Neural cell (in vitro differentiated cells): ENCODE measurements around the gene MYO6. TPM values are rescaled to one million over a fixed set of nuclear protein-coding genes. Genes with fewer than 3 reads are reported as not detected.

Experiments used
- H2AFZ ChIP-seq: fragments of 200-600, 300-800 bp; sonication (generic), shearing (Covaris generic); 2 replicates; pipeline ENCODE4 v1.6.0; 2014; ENCODE audit warnings: low read depth, mild to moderate bottlenecking, antibody characterized with exemption, low read length, moderate library complexity
- H3F3A ChIP-seq: fragments of 200-600 bp; shearing (Covaris generic); 2 replicates; pipeline ENCODE4 v1.6.1; 2016; ENCODE audit warnings: mild to moderate bottlenecking, moderate library complexity, mixed read lengths, antibody characterized with exemption, low read length; ENCODE audit not compliant: insufficient read depth, poor library complexity, severe bottlenecking
- H3K27ac ChIP-seq: fragments of 200-600, 300-800 bp; sonication (generic), shearing (Covaris generic); 2 replicates; pipeline ENCODE4 v1.5.1; 2014; ENCODE audit warnings: mild to moderate bottlenecking, low read length, moderate library complexity
- H3K27me3 ChIP-seq: fragments of 300-800, 200-600 bp; sonication (generic), shearing (Covaris generic); 2 replicates; pipeline ENCODE4 v1.6.0; 2014; ENCODE audit warnings: mild to moderate bottlenecking, low read depth, low read length, moderate library complexity; ENCODE audit not compliant: insufficient read depth
- H3K36me3 ChIP-seq: fragments of 300-800, 200-600 bp; sonication (generic), shearing (Covaris generic); 2 replicates; pipeline ENCODE4 v1.5.1; 2014; ENCODE audit warnings: mild to moderate bottlenecking, antibody characterized with exemption, low read length, moderate library complexity; ENCODE audit not compliant: insufficient read depth
- H3K4me2 ChIP-seq: fragments of 300-800, 200-600 bp; sonication (generic), shearing (Covaris generic); 2 replicates; pipeline ENCODE4 v1.6.0; 2014; ENCODE audit warnings: mild to moderate bottlenecking, low read length
- H3K4me3 ChIP-seq: fragments of 300-800, 200-600 bp; sonication (generic), shearing (Covaris generic); 2 replicates; pipeline ENCODE4 v1.5.1; 2014; ENCODE audit warnings: mild to moderate bottlenecking, low read length, moderate library complexity
- H3K79me2 ChIP-seq: fragments of 200-600 bp; shearing (Covaris generic); replicated peaks from 2 replicates; pipeline ENCODE4 v1.6.0; 2014; ENCODE audit warnings: mild to moderate bottlenecking, low read length, moderate library complexity; ENCODE audit not compliant: insufficient read depth
- H3K9ac ChIP-seq: fragments of 300-800, 200-600 bp; sonication (generic), shearing (Covaris generic); 2 replicates; pipeline ENCODE4 v1.6.1; 2016; ENCODE audit warnings: mild to moderate bottlenecking, low read length, mixed read lengths
- H3K9me2 ChIP-seq: fragments of 200-600 bp; shearing (Covaris generic); 2 replicates; pipeline ENCODE4 v1.6.1; 2016; ENCODE audit warnings: mild to moderate bottlenecking, low read length, mixed read lengths; ENCODE audit not compliant: insufficient read depth
- H3K9me3 ChIP-seq: fragments of 200-600, 300-800 bp; sonication (generic), shearing (Covaris generic); 2 replicates; pipeline ENCODE4 v1.6.1; 2016; ENCODE audit warnings: mild to moderate bottlenecking, mixed run types, low read length, moderate library complexity, mixed read lengths
- H4K20me1 ChIP-seq: fragments of 200-600 bp; shearing (Covaris generic); 2 replicates; pipeline ENCODE4 v1.6.1; 2016; ENCODE audit warnings: mild to moderate bottlenecking, mixed run types; ENCODE audit not compliant: insufficient read depth
- CTCF ChIP-seq: fragments of 450-650 bp; IDR thresholded peaks from 2 replicates; pipeline ENCODE4 v1.5.1; 2014; ENCODE audit warnings: antibody characterized with exemption, mild to moderate bottlenecking, moderate library complexity; ENCODE audit not compliant: poor library complexity, severe bottlenecking
- EP300 ChIP-seq: fragments of 450-650 bp; conservative IDR thresholded peaks from 2 replicates; pipeline ENCODE4 v1.6.1; 2014; ENCODE audit warnings: antibody characterized with exemption, mild to moderate bottlenecking, moderate library complexity; ENCODE audit not compliant: poor library complexity, severe bottlenecking
- EZH2 ChIP-seq: fragments of 200-600, 300-800 bp; shearing (Covaris generic), sonication (generic); IDR thresholded peaks from 2 replicates; pipeline ENCODE4 v1.6.1; 2014; ENCODE audit warnings: antibody characterized with exemption, low read length, borderline replicate concordance, mild to moderate bottlenecking; ENCODE audit not compliant: insufficient read depth, poor library complexity, severe bottlenecking
- MXI1 ChIP-seq: fragments of 450-650 bp; conservative IDR thresholded peaks from 2 replicates; pipeline ENCODE4 v1.6.1; 2014; ENCODE audit warnings: antibody characterized with exemption, mild to moderate bottlenecking; ENCODE audit not compliant: poor library complexity, severe bottlenecking
- POLR2AphosphoS5 ChIP-seq: IDR thresholded peaks from 2 replicates; pipeline ENCODE4 v1.6.1; 2012
- RAD21 ChIP-seq: fragments of 450-650 bp; conservative IDR thresholded peaks from 2 replicates; pipeline ENCODE4 v1.6.1; 2014; ENCODE audit warnings: antibody characterized with exemption, mild to moderate bottlenecking, moderate library complexity
- SMC3 ChIP-seq: fragments of 450-650 bp; conservative IDR thresholded peaks from 2 replicates; pipeline ENCODE4 v1.6.1; 2014; ENCODE audit warnings: antibody characterized with exemption, mild to moderate bottlenecking, moderate library complexity; ENCODE audit not compliant: poor library complexity
- TAF1 ChIP-seq: IDR thresholded peaks from 2 replicates; pipeline ENCODE4 v1.6.1; 2012; ENCODE audit warnings: low read depth
- polyA plus RNA-seq: library from polyadenylated mRNA; depleted of rRNA; stranded (reverse); fragments of >200 nt; gene quantifications from 2 replicates; pipeline ENCODE4 v1.2.3, GENCODE V29; 2014
- TF ChIP-seq, protein P1 (sequence below): IDR thresholded peaks from 2 replicates; pipeline ENCODE4 v1.6.1; 2012; ENCODE audit warnings: borderline replicate concordance

The MYO6 gene
- polyA plus RNA-seq, 1 donor from 2014 or later: 49.1 TPM

DNA sequence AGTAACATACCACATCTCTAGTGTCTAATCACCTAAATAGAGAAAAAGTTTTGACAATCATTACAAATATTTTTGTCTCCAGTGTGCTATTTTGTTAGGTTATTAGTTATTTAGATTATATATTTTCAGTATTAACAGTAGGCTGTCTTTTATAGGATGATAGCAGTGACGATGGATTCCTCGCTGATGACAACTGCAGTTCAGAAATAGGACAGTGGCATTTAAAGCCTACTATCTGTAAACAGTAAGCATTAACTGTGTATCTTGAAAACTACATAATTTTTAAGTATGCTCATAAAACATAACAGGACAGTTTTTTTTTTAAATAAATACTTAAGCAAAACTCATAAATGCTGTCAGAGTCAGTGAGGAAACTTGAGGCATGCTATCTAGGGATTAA is 37.9 kb upstream of the MYO6 start:
- H3K4me3 ChIP-seq: no peak overlapping the region
- no peak overlapping the region for H3K27ac ChIP-seq
- H3F3A ChIP-seq: no peaks in the 10 kb centered on the region
- H3K9ac ChIP-seq: no peak overlapping the region
- TF ChIP-seq POLR2AphosphoS5: no peak
- TF ChIP-seq, protein P1, sequence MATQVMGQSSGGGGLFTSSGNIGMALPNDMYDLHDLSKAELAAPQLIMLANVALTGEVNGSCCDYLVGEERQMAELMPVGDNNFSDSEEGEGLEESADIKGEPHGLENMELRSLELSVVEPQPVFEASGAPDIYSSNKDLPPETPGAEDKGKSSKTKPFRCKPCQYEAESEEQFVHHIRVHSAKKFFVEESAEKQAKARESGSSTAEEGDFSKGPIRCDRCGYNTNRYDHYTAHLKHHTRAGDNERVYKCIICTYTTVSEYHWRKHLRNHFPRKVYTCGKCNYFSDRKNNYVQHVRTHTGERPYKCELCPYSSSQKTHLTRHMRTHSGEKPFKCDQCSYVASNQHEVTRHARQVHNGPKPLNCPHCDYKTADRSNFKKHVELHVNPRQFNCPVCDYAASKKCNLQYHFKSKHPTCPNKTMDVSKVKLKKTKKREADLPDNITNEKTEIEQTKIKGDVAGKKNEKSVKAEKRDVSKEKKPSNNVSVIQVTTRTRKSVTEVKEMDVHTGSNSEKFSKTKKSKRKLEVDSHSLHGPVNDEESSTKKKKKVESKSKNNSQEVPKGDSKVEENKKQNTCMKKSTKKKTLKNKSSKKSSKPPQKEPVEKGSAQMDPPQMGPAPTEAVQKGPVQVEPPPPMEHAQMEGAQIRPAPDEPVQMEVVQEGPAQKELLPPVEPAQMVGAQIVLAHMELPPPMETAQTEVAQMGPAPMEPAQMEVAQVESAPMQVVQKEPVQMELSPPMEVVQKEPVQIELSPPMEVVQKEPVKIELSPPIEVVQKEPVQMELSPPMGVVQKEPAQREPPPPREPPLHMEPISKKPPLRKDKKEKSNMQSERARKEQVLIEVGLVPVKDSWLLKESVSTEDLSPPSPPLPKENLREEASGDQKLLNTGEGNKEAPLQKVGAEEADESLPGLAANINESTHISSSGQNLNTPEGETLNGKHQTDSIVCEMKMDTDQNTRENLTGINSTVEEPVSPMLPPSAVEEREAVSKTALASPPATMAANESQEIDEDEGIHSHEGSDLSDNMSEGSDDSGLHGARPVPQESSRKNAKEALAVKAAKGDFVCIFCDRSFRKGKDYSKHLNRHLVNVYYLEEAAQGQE: no peak
- no peak for TF ChIP-seq CTCF
- no peak for TF ChIP-seq SMC3
- TF ChIP-seq RAD21: no peak
- TF ChIP-seq EZH2: no peak
- TF ChIP-seq MXI1: no peak
- TF ChIP-seq TAF1: no peak
- TF ChIP-seq EP300: no peak
- H3K9me3 ChIP-seq: no peaks in the 10 kb centered on the region
- H3K27me3 ChIP-seq: no peaks in the 10 kb centered on the region
- H3K9me2 ChIP-seq: no peaks in the 10 kb centered on the region
- no peak overlapping the region for H3K4me2 ChIP-seq
- H2AFZ ChIP-seq: no peak overlapping the region
- H3K79me2 ChIP-seq: no peaks in the 10 kb centered on the region
- no peaks in the 10 kb centered on the region for H4K20me1 ChIP-seq
- H3K36me3 ChIP-seq: peaks cover 5% of the 10 kb centered on the region

- H3F3A ChIP-seq: no peaks in the 10 kb centered on the region
- H2AFZ ChIP-seq: no peak overlapping the region
- H3K9me3 ChIP-seq: no peaks in the 10 kb centered on the region
- no peaks in the 10 kb centered on the region for H3K9me2 ChIP-seq
- no peaks in the 10 kb centered on the region for H4K20me1 ChIP-seq
- no peak overlapping the region for H3K27ac ChIP-seq
- H3K36me3 ChIP-seq: peaks cover 5% of the 10 kb centered on the region
- H3K79me2 ChIP-seq: no peaks in the 10 kb centered on the region
- no peak overlapping the region for H3K4me3 ChIP-seq
- no peak for TF ChIP-seq RAD21
- no peak for TF ChIP-seq EP300
- no peak for TF ChIP-seq POLR2AphosphoS5
- TF ChIP-seq MXI1: no peak
- no peak for TF ChIP-seq CTCF
- TF ChIP-seq, protein P1: no peak
- TF ChIP-seq SMC3: no peak
- TF ChIP-seq TAF1: no peak
- no peak for TF ChIP-seq EZH2
- no peak overlapping the region for H3K4me2 ChIP-seq
- no peaks in the 10 kb centered on the region for H3K27me3 ChIP-seq
- H3K9ac ChIP-seq: no peak overlapping the region
Observed at GRCh38 chr6:75719133-75719532, 29.9 kb upstream of the MYO6 start.
